NCI-H2227 treated with DMSO at 0.1 percent for 48 hours (cell line): ENCODE measurements around the gene MLST8.

ENCODE experiments used
- DNase-seq: peaks from one replicate; lab custom pipeline; 2025; lab: John Stamatoyannopoulos, UW

The MLST8 gene

GRCh38 chr16:2209258-2210008 is 4.2 kb downstream of the MLST8 start:
- no peak for DNase-seq

- DNase-seq: no peak
Measured at GRCh38 chr16:2210009-2210332, 4.7 kb downstream of the MLST8 start.

GRCh38 chr16:2210386-2211365 is 5.4 kb downstream of the MLST8 start, which contains the start of gene BRICD5:
TSS of gene BRICD5 (minus strand) at chr16:2210863. CDS start at chr16:2210833, 30 bp downstream.
- DNase-seq: no peak

DNA sequence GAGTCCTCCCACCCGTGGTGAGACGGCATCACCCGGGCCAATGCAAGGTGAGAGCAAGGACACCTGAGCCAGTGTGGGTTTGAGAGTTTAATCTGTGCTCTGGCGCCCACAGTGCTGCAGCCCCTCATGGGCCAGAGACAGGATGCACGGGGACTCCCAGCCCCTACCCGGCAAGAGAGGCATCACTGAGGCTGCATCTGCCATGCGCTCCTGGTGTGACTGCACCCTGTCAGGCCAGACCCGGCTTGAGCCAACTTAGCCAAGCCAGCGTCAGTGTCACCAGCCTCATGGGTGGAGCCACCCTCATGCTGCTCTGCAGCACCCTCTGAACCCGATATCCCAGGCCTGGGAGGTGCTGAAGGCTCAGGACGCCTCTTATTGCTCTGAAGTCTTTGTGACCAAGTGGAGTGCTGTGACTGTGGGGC is 6.7 kb downstream of the MLST8 start:
- no peak for DNase-seq

GRCh38 chr16:2212362-2213324 is 7.4 kb downstream of the MLST8 start:
- DNase-seq: no peak

- no peak for DNase-seq
Measured at GRCh38 chr16:2213817-2214718, 8.8 kb downstream of the MLST8 start.

DNA sequence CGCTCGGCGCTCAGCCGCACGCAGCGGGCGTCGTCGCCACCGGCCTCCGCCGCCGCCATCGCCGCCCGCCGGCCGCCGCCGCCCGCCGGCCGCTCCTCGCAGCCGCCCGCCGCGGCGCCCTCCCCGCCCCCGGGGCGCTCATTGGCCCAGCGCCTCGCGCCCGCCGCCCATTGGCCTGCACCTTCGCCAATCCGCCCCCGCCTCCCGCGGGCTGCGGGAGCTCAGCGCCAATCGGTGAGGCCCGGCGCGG is 9.4 kb downstream of the MLST8 start, which contains the start of gene PGP:
TSS of gene PGP (minus strand) at position 122 of the 250 bp plus-strand sequence. CDS start at position 59, 63 bp downstream.
- no peak for DNase-seq

DNA sequence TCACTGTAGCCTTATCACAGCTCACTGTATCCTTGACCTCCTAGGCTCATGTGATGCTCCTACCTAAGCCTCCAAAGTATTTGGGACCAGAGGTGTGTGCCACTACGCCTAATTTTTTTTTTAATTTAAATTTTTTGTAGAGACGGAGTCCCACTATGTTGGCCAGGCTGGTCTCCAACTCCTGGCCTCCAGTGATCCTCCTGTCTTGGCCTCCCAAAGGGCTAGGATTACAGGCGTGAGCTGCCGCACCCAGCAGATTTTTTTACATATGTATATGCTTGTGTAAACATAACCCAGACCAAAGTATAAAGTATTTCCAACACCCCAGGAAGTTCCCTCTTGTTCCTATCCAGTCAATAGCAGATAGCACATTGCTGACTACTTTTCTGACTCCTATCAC is 11.1 kb downstream of the MLST8 start:
- DNase-seq: no peak

DNA sequence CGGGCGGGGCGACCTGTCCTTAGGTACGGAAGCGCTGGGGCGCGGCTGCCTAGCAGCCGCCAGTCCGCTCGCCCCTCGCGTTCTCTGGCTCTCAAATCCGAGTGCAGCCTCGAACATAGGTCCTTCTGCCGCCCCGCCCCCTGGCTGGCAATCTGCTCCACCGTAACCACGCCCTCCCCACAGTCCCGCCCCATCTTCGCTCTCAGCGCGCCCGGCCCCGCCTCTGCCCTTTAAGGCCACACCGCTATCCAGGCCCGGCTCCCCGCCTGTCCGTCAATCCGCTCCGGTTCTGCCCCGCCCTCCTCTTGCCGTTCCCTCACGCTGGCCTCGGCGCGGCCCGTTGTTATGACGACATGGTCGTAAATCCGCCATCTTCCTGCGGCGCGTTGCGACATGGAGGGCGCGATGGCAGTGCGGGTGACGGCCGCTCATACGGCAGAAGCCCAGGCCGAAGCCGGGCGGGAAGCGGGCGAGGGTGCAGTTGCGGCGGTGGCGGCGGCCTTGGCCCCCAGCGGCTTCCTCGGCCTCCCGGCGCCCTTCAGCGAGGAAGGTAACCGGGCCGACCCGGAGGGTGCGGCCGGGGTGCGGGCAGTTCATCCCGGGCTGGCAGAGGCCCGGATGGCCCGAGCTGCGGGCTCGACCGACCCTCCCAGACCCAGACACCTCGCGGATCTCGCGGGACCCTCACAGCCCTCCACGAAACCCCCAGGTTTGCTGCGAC is 18.1 kb downstream of the MLST8 start, which contains the start of gene E4F1:
TSS of gene E4F1 (plus strand) at position 371 of the 721 bp plus-strand sequence. CDS start at position 394, 23 bp downstream.
- peak; percentile 99 for DNase-seq

DNA sequence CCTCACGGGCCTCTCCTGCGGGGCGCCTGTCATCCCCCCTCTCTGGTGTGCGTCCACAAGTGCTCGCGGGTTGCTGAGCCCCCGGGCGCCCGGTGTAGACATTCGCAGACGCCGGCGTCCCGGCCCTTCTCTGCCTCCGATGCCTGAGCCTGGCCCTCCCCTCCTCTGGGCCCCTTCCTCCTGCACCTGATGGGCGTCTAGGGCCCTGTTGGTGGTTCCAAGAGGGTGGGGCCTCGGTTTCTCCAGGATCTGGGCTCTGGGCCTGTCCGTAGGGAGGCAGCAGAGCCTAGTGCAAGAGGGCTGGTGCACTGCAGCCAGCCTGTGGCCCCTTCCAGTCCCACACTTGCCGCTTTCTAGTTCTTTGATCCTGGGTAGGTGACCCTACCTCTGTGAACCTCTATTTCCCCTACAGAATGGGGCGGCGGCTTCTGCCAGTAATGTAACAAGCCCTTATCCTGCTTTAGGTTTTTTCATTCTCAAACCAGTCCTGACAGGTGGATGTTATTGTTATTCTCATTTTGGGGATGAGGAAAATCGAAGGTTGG is 18.8 kb downstream of the MLST8 start:
- DNase-seq: no peak

DNA sequence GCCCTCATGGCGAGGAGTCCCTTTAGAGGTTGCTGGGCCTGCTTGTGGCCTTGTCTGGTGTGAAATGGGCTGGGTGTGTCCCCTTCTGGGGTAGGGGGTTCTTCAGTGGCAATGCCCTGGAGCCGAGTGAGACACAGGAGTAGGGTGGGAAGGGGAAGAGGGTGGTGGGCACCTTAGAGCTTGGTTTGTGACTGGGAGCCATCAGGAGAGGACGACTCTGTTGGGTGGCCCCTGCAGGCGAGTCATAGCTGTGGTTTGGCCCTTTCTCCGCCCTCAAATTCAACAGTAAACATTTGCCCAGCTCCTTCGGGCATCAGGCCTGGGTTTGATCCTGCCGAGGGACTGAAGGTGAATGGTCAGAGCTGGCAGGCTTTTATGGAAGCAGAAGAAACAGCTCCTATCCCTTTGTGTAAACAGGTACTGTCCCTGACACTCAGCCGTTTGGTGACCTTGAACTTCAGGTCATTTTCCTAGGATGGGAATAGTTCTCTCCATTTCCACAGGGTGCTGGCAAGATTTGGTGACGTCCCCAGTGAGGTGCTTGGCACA is 21.1 kb downstream of the MLST8 start:
- no peak for DNase-seq

DNA sequence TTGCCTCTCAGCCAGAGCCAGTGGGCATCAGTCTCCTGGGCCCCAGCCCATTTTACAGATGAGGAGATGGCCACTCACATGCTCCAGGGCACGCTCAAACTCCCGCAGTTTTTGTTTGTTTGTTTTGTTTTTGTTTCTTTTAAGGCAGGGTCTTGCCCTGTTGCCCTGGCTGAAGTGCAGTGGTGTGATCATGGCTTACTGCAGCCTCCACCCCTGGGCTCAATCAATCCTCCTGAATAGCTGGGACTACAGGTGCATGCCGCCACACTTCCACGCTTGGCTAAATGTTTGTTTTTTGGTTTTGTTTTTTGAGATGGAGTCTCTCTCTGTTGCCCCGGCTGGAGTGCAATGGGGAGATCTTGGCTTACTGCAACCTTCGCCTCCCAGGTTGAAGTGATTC is 21.7 kb downstream of the MLST8 start:
- DNase-seq: no peak

DNA sequence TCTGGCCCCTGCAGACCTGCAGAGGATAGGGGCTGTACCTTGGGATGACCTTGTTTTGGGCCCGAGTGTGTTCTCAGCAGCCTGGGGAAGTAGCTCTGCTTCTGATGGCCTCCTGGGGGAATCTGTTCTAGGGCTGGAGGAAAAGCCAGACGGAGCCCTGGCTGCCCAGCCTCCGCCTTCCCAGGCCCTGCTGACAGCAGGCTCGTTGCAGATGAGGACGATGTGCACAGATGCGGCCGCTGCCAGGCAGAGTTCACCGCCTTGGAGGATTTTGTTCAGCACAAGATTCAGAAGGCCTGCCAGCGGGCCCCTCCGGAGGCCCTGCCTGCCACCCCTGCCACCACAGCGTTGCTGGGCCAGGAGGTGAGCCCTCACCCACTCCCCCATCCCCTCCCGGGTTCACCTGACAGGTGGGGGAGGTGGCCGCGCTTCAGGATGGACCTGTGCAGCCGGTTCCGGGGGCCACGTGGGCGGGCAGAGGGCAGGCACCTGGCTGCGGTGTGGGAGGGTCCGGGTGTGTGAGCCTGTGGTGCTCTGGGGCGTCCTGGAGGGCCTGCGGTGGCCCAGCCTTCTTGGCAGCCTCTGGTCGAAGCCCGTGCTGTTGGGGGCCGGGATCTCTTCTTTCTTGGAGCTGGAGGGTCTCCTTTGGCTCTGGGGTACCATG is 23.0 kb downstream of the MLST8 start:
- no peak for DNase-seq

DNA sequence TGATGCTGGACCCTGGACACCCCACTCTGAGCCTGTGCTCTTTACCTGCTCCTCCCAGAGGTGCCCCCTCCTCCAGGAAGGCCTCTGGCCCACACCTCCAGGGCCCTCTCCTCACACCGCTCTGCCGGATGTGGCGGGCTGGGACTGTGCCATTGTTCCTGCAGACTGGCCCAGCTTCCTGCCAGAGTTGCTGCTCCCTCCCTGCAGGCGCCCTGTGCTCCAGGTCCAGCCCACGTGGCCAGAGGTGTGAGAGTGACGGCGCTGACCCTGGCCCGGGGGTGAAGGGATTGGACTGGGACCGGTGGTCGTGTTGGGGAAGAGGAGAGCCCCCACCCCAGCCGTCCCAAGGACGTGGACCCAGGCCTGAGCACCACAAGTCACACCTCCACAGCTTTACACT is 23.8 kb downstream of the MLST8 start:
- no peak for DNase-seq

DNA sequence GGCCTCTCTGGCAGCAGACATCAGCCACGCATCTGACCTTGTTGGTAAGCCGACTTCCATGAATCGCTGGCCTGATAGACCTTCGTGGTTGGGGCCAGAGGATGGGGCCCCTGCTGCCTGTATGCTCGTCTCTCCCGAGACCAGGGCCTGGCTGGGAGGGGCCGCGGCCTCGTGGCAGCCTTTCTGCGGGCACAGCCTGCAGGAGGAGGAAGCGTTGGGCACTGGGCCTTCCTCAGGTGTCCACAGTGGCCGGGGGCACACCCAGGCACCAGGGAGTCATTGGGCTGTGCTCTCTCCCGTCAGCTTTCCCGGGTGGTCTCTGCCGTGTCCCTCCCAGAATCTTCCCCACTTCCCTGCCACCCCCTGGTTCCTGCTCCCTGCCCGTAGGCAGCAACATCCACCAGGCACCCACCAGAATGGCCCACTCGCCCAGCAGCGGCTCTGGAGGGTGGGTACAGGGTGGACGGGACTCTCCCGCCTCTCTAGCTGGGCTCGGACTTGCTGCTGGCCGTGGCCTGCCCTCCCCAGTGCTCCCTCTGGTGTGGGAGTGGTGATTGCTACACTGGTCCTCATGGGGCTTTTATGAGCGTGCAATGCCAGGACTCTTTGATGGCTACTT is 24.5 kb downstream of the MLST8 start:
- no peak for DNase-seq

- no peak for DNase-seq
Measured at GRCh38 chr16:2230376-2230775, 25.1 kb downstream of the MLST8 start.

DNA sequence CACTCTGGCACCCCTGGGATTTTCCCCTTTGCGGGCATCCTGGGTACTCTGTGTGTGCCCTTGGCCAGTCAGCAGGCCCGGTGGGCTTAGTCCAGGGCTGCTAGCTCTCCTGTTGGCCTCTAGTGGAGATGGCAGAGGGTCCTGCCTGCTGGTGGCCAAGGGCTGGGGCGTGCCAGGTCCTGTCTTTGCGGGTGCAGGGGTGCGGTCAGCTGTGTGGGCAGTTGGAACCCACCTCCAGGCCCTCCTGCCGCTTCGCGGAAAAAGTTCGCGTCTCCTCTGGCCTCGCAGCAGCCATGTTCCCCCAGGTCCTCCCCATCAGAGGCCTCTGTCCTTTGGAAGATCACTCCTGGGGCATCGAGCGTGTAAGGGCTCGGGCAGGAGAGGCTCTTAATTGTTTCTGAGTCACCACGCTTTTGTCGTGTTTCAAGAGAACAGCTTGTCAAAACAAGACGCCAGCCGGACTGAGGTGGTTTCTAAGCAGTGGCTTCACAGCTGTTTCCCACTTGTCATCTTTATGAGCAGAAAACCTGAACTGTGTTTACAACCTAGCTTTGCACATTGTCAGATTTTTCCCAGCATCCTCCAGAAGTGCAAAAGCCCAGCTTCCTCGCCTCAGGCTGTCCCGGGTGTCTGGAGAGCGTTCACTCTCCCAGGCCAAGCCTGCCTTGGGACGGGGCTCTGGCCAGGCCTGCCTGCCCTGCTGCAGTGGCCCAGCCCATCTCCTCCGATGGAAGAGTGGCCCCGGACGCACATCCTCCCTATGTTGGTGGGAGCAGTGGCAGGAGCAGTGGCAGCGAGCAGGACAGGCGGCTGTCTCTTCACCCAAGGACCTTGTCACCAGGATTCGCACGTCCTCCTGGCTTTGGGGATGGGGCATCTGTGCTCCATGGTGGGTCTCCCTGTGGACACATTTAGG is 26.0 kb downstream of the MLST8 start:
- peak; percentile 24 for DNase-seq
